Sigmoid colon (tissue), 7 donors: ENCODE data around the gene BCL10. TPM values are rescaled to one million over a fixed set of nuclear protein-coding genes. Genes with fewer than 3 reads are reported as not detected.

Experiments used
- DNase-seq: peaks from one replicate; pipeline ENCODE4 v3.0.0-alpha.2; 2019
- H3K27ac ChIP-seq, 4 donors: fragments of 200-600 bp; sonication (generic); one replicate each; pipeline ENCODE4 v1.5.1; 2016 to 2019; ENCODE audit warnings: mild to moderate bottlenecking in 1 of 4
- H3K27me3 ChIP-seq, 3 donors: fragments of 200-600 bp; sonication (generic); one replicate each; pipeline ENCODE4 v1.5.1; 2019; ENCODE audit warnings: mild to moderate bottlenecking in 1 of 3
- H3K36me3 ChIP-seq, 4 donors: fragments of 200-600 bp; sonication (generic); one replicate each; pipeline ENCODE4 v1.5.1; 2016 to 2019
- H3K4me1 ChIP-seq, 4 donors: fragments of 200-600 bp; sonication (generic); one replicate each; pipeline ENCODE4 v1.5.1; 2017 to 2019
- H3K4me3 ChIP-seq, 4 donors: fragments of 200-600 bp; sonication (generic); one replicate each; pipeline ENCODE4 v1.5.1; 2017 to 2019; ENCODE audit warnings: mild to moderate bottlenecking in 2 of 4, moderate library complexity in 1 of 4
- H3K9me3 ChIP-seq, 4 donors: fragments of 200-600 bp in 3 of 4; sonication (generic) in 3 of 4; one replicate each; pipeline versions ENCODE4 v1.5.1 to v1.6.1; 2013 to 2019
- CTCF ChIP-seq, 4 experiments: fragments of 450-650 bp in 3 of 4; fragments of 200-600 bp in 1 of 4; IDR thresholded peaks; one replicate each; pipeline ENCODE4 v1.5.1; 2016 to 2019; ENCODE audit warnings: antibody characterized with exemption in 4 of 4, mild to moderate bottlenecking in 3 of 4, moderate library complexity in 2 of 4
- EP300 ChIP-seq, 4 donors: sonication (generic); formaldehyde crosslinking; IDR thresholded peaks; one replicate each; pipeline ENCODE4 v1.6.1; 2017; ENCODE audit warnings: antibody characterized with exemption in 4 of 4
- POLR2A ChIP-seq, 2 donors: fragments of 450-650 bp; IDR thresholded peaks; one replicate each; pipeline ENCODE4 v1.6.1; 2016; ENCODE audit warnings: antibody characterized with exemption in 2 of 2, mild to moderate bottlenecking in 2 of 2, moderate library complexity in 2 of 2
- POLR2AphosphoS5 ChIP-seq, 4 donors: sonication (generic); formaldehyde crosslinking; IDR thresholded peaks; one replicate each; pipeline ENCODE4 v1.6.1; 2017; ENCODE audit warnings: antibody characterized with exemption in 4 of 4
- WGBS, 2 donors: extraction: QIAGEN DNeasy Blood & Tissue Kit; methylation state at CpG; one replicate each; pipeline ENCODE4 v1.1.7; 2013; 5-methylcytosine and 5-hydroxymethylcytosine counted together
- intact Hi-C: fragments of 100-400 bp; cut with DNase I; formaldehyde crosslinking; loops from one replicate; pipeline ENCODE4 v1.15.1; 2023
- polyA plus RNA-seq, 3 donors: library from polyadenylated mRNA; stranded (reverse); fragments of 200-250 nt; gene quantifications; one replicate each; pipeline ENCODE4 v1.2.3, GENCODE V29; 2013
- total RNA-seq, 4 donors: library from RNA; depleted of rRNA; stranded (reverse); fragments of >200 nt; gene quantifications; one replicate each; pipeline ENCODE4 v1.1.0, GENCODE V29; 2016
- donor health status: healthy with polysubstance abuse.
- donor health status: Bipolar disorder and iron deficiency.
- donor health status: healthy.

The BCL10 gene
- total and polyA plus RNA-seq, 7 donors, result 6.7 to 49.7 (median 14.2) TPM

GRCh38 chr1:85321237-85321964 lies 45.0 kb upstream of the BCL10 start:
- H3K4me3 ChIP-seq, result no peak overlapping the region
- intact Hi-C loops, result no loop called here
- no peaks in the 10 kb centered on the region for H3K9me3 ChIP-seq
- no peaks in the 10 kb centered on the region for H3K27me3 ChIP-seq
- peaks cover 0 to 4% (median 0%) of the 10 kb centered on the region in 4 donors for H3K4me1 ChIP-seq
- no peak overlapping the region for H3K27ac ChIP-seq
- H3K36me3 ChIP-seq, result peaks cover 0 to 3% (median 0%) of the 10 kb centered on the region in 4 donors
- WGBS, 2 donors, result 87 to 91% methylated on average over 7 of the region's 7 CpGs
- no peak for DNase-seq
- no peak for TF ChIP-seq EP300 (IDR thresholded peaks at IDR 0.05)
- TF ChIP-seq POLR2AphosphoS5 (IDR thresholded peaks at IDR 0.05), result no peak
- TF ChIP-seq CTCF (IDR thresholded peaks at IDR 0.05), result no peak
- no peak for TF ChIP-seq POLR2A (IDR thresholded peaks at IDR 0.05)

GRCh38 chr1:85320371-85321131 lies 44.1 kb upstream of the BCL10 start:
- H3K9me3 ChIP-seq, result no peaks in the 10 kb centered on the region
- H3K27ac ChIP-seq, result peak overlapping the region in 1 of 4 donors; percentile 20
- TF ChIP-seq POLR2A (IDR thresholded peaks at IDR 0.05) (no peak), POLR2AphosphoS5 (IDR thresholded peaks at IDR 0.05) (no peak), CTCF (IDR thresholded peaks at IDR 0.05) (no peak)
- intact Hi-C loops, result no loop called here
- H3K27me3 ChIP-seq, result no peaks in the 10 kb centered on the region
- peaks cover 0 to 3% (median 0%) of the 10 kb centered on the region in 4 donors for H3K36me3 ChIP-seq
- WGBS, 2 donors, result 83 to 95% methylated on average over 2 of the region's 2 CpGs
- peaks cover 0 to 4% (median 2%) of the 10 kb centered on the region in 4 donors for H3K4me1 ChIP-seq
- no peak for DNase-seq
- H3K4me3 ChIP-seq, result no peak overlapping the region

- H3K27me3 ChIP-seq, result no peaks in the 10 kb centered on the region
- no peak overlapping the region for H3K27ac ChIP-seq
- H3K4me3 ChIP-seq, result no peak overlapping the region
- no peaks in the 10 kb centered on the region for H3K9me3 ChIP-seq
- intact Hi-C loops, result loop anchor here (10.0 kb wide), 1 partner anchor 85 kb away; no protein-coding TSS in a partner anchor
- 82 to 92% methylated on average over 4 of the region's 4 CpGs for WGBS, 2 donors
- peaks cover 0 to 9% (median 4%) of the 10 kb centered on the region in 4 donors for H3K4me1 ChIP-seq
- no peak for TF ChIP-seq EP300 (IDR thresholded peaks at IDR 0.05)
- no peak for TF ChIP-seq POLR2A (IDR thresholded peaks at IDR 0.05)
- TF ChIP-seq POLR2AphosphoS5 (IDR thresholded peaks at IDR 0.05), result no peak
- no peak for TF ChIP-seq CTCF (IDR thresholded peaks at IDR 0.05)
- H3K36me3 ChIP-seq, result peaks cover 0 to 3% (median 0%) of the 10 kb centered on the region in 4 donors
- DNase-seq, result no peak
Observed at GRCh38 chr1:85319931-85320330, 43.5 kb upstream of the BCL10 start.

- Histone ChIP-seq H3K4me1 (peaks cover 0 to 13% (median 8%) of the 10 kb centered on the region in 4 donors), H3K27ac (no peak overlapping the region), H3K36me3 (peaks cover 0 to 3% (median 0%) of the 10 kb centered on the region in 4 donors), H3K9me3 (no peaks in the 10 kb centered on the region), H3K4me3 (no peak overlapping the region), H3K27me3 (no peaks in the 10 kb centered on the region)
- intact Hi-C loops, result loop anchor here (10.0 kb wide), 1 partner anchor 85 kb away; no protein-coding TSS in a partner anchor
- DNase-seq, result no peak
- TF ChIP-seq CTCF (IDR thresholded peaks at IDR 0.05), result no peak
- TF ChIP-seq POLR2A (IDR thresholded peaks at IDR 0.05), result no peak
- no peak for TF ChIP-seq POLR2AphosphoS5 (IDR thresholded peaks at IDR 0.05)
- no peak for TF ChIP-seq EP300 (IDR thresholded peaks at IDR 0.05)
- 82 to 88% methylated on average over 3 of the region's 3 CpGs for WGBS, 2 donors
Observed at GRCh38 chr1:85319491-85319890, 43.1 kb upstream of the BCL10 start.
